OCI-LY7 (cell line): ENCODE data around the gene RPL12.

Source experiments
- CTCF ChIP-seq: fragments of 200-600 bp; sonication (generic); conservative IDR thresholded peaks from 2 replicates; pipeline ENCODE4 v1.5.1; 2014; ENCODE audit warnings: mild to moderate bottlenecking, antibody characterized with exemption, low read length, moderate library complexity, mixed read lengths
- EZH2phosphoT487 ChIP-seq: fragments of 200-600 bp; sonication (generic); IDR thresholded peaks from 2 replicates; pipeline ENCODE4 v1.6.1; 2018; ENCODE audit warnings: low read depth, borderline replicate concordance, mild to moderate bottlenecking, mixed run types, antibody characterized with exemption, low read length, moderate library complexity, mixed read lengths

GRCh38 chr9:127419348-127419747 lies 31.9 kb downstream of the RPL12 start:
- TF ChIP-seq CTCF (no peak), EZH2phosphoT487 (no peak)
